Tibial nerve (tissue), 4 donors: ENCODE data around the gene WWC2. TPM values are rescaled to one million over a fixed set of nuclear protein-coding genes. Genes with fewer than 3 reads are reported as not detected.

Source experiments
- DNase-seq, 2 donors: peaks; one replicate each; pipeline ENCODE4 v3.0.0-alpha.2; 2019; ENCODE audit warnings: low spot score in 2 of 2
- H3K27ac ChIP-seq, 4 donors: fragments of 200-600 bp; sonication (generic) in 3 of 4; one replicate each; pipeline ENCODE4 v1.5.1; 2017 to 2019; ENCODE audit warnings: mild to moderate bottlenecking in 1 of 4
- H3K27me3 ChIP-seq, 2 donors: fragments of 200-600 bp; sonication (generic) in 1 of 2; one replicate each; pipeline versions ENCODE4 v1.5.1 to v1.6.0; 2017 to 2019
- H3K36me3 ChIP-seq, 3 donors: fragments of 200-600 bp; sonication (generic); one replicate each; pipeline ENCODE4 v1.5.1; 2018 to 2019
- H3K4me1 ChIP-seq, 4 donors: fragments of 200-600 bp; sonication (generic) in 3 of 4; one replicate each; pipeline ENCODE4 v1.5.1; 2017 to 2019
- H3K4me3 ChIP-seq, 4 donors: fragments of 200-600 bp; sonication (generic) in 3 of 4; one replicate each; pipeline ENCODE4 v1.5.1; 2017 to 2019; ENCODE audit warnings: mild to moderate bottlenecking in 1 of 4, moderate library complexity in 1 of 4
- H3K9me3 ChIP-seq, 4 donors: fragments of 200-600 bp; sonication (generic) in 3 of 4; one replicate each; pipeline ENCODE4 v1.5.1; 2017 to 2019
- CTCF ChIP-seq, 5 experiments: fragments of 200-600 bp in 3 of 5; fragments of 450-650 bp in 2 of 5; sonication (generic) in 3 of 5; IDR thresholded peaks; one replicate each; pipeline ENCODE4 v1.5.1; 2016 to 2019; ENCODE audit warnings: antibody characterized with exemption in 5 of 5, mild to moderate bottlenecking in 3 of 5, moderate library complexity in 2 of 5
- EP300 ChIP-seq, 2 donors: sonication (generic); formaldehyde crosslinking; IDR thresholded peaks; one replicate each; pipeline ENCODE4 v1.6.1; 2017; ENCODE audit warnings: antibody characterized with exemption in 2 of 2, mild to moderate bottlenecking in 1 of 2
- POLR2A ChIP-seq, 2 donors: fragments of 450-650 bp; IDR thresholded peaks; one replicate each; pipeline ENCODE4 v1.6.1; 2017; ENCODE audit warnings: antibody characterized with exemption in 2 of 2, mild to moderate bottlenecking in 2 of 2, moderate library complexity in 2 of 2
- WGBS, 2 donors: methylation state at CpG; one replicate each; pipeline ENCODE4 v1.1.5; 2018; 5-methylcytosine and 5-hydroxymethylcytosine counted together
- total RNA-seq, 4 donors: library from RNA; depleted of rRNA; stranded (reverse); fragments of >200 nt; gene quantifications; one replicate each; pipeline ENCODE4 v1.1.0, GENCODE V29; 2016

WWC2 gene
- total RNA-seq, 4 donors from 2014 or later = 38.2 to 60.9 (median 42.9) TPM

- no peak overlapping the region for H3K27ac ChIP-seq
- no peaks in the 10 kb centered on the region for H3K9me3 ChIP-seq
- H3K4me1 ChIP-seq = peaks cover 0 to 11% (median 0%) of the 10 kb centered on the region in 4 donors
- H3K27me3 ChIP-seq = no peaks in the 10 kb centered on the region
- 75 to 76% methylated on average over 7 of the region's 7 CpGs for WGBS, 2 donors
- DNase-seq = no peak
- TF ChIP-seq CTCF (IDR thresholded peaks at IDR 0.05) (no peak), POLR2A (IDR thresholded peaks at IDR 0.05) (no peak), EP300 (IDR thresholded peaks at IDR 0.05) (no peak)
- H3K36me3 ChIP-seq = no peaks in the 10 kb centered on the region
- H3K4me3 ChIP-seq = no peak overlapping the region
These were observed 31.5 kb downstream of the WWC2 start for GRCh38 chr4:183130328-183131155.

GRCh38 chr4:183132081-183132480 is 33.0 kb downstream of the WWC2 start:
- no peaks in the 10 kb centered on the region for H3K36me3 ChIP-seq
- H3K4me1 ChIP-seq = no peaks in the 10 kb centered on the region
- no peaks in the 10 kb centered on the region for H3K27me3 ChIP-seq
- TF ChIP-seq POLR2A (IDR thresholded peaks at IDR 0.05) (no peak), EP300 (IDR thresholded peaks at IDR 0.05) (no peak), CTCF (IDR thresholded peaks at IDR 0.05) (no peak)
- H3K27ac ChIP-seq = no peak overlapping the region
- no peaks in the 10 kb centered on the region for H3K9me3 ChIP-seq
- WGBS, 2 donors = 60 to 68% methylated on average over 2 of the region's 2 CpGs
- no peak overlapping the region for H3K4me3 ChIP-seq
- no peak for DNase-seq

GRCh38 chr4:183132865-183133264 is 33.8 kb downstream of the WWC2 start:
- H3K27me3 ChIP-seq = no peaks in the 10 kb centered on the region
- H3K4me3 ChIP-seq = no peak overlapping the region
- H3K9me3 ChIP-seq = no peaks in the 10 kb centered on the region
- no peak overlapping the region for H3K27ac ChIP-seq
- H3K4me1 ChIP-seq = no peaks in the 10 kb centered on the region
- DNase-seq = no peak
- H3K36me3 ChIP-seq = no peaks in the 10 kb centered on the region
- TF ChIP-seq POLR2A (IDR thresholded peaks at IDR 0.05) (no peak), CTCF (IDR thresholded peaks at IDR 0.05) (no peak), EP300 (IDR thresholded peaks at IDR 0.05) (no peak)

GRCh38 chr4:183136855-183137254 is 37.8 kb downstream of the WWC2 start:
- TF ChIP-seq CTCF (IDR thresholded peaks at IDR 0.05) = no peak
- no peak for TF ChIP-seq EP300 (IDR thresholded peaks at IDR 0.05)
- no peak for TF ChIP-seq POLR2A (IDR thresholded peaks at IDR 0.05)
- no peaks in the 10 kb centered on the region for H3K36me3 ChIP-seq
- H3K4me3 ChIP-seq = no peak overlapping the region
- no peaks in the 10 kb centered on the region for H3K27me3 ChIP-seq
- WGBS, 2 donors = 87 to 91% methylated on average over 3 of the region's 3 CpGs
- H3K9me3 ChIP-seq = no peaks in the 10 kb centered on the region
- DNase-seq = no peak
- peaks cover 0 to 14% (median 1%) of the 10 kb centered on the region in 4 donors for H3K4me1 ChIP-seq
- H3K27ac ChIP-seq = no peak overlapping the region

GRCh38 chr4:183139058-183139750 is 40.1 kb downstream of the WWC2 start:
- TF ChIP-seq EP300 (IDR thresholded peaks at IDR 0.05) (no peak), POLR2A (IDR thresholded peaks at IDR 0.05) (no peak), CTCF (IDR thresholded peaks at IDR 0.05) (no peak)
- no peak overlapping the region for H3K4me3 ChIP-seq
- H3K27me3 ChIP-seq = no peaks in the 10 kb centered on the region
- H3K9me3 ChIP-seq = no peaks in the 10 kb centered on the region
- 78 to 95% methylated on average over 4 of the region's 4 CpGs for WGBS, 2 donors
- DNase-seq = no peak
- H3K27ac ChIP-seq = no peak overlapping the region
- peaks cover 0 to 30% (median 10%) of the 10 kb centered on the region in 4 donors for H3K4me1 ChIP-seq
- no peaks in the 10 kb centered on the region for H3K36me3 ChIP-seq
